ENCODE measurements around the gene FARS2.

The FARS2 gene

GRCh38 chr6:5266423-5266822 lies 5.1 kb downstream of the FARS2 start:
- Mint-ChIP-seq H3K9me3 (no peaks in the 10 kb centered on the region), H3K4me1 (ENCODE audit: low read depth) (peaks cover 22% of the 10 kb centered on the region), H3K27me3 (ENCODE audit: low read depth) (no peaks in the 10 kb centered on the region), H3K36me3 (ENCODE audit: low read depth) (peaks cover 13% of the 10 kb centered on the region), H3K4me3 (no peak overlapping the region), H3K27ac (no peak overlapping the region)

GRCh38 chr6:5270093-5270680 lies 8.9 kb downstream of the FARS2 start:
- Mint-ChIP-seq H3K9me3 (no peaks in the 10 kb centered on the region), H3K4me3 (no peak overlapping the region), H3K36me3 (ENCODE audit: low read depth) (peaks cover 16% of the 10 kb centered on the region), H3K27me3 (ENCODE audit: low read depth) (no peaks in the 10 kb centered on the region), H3K4me1 (ENCODE audit: low read depth) (peaks cover 29% of the 10 kb centered on the region), H3K27ac (no peak overlapping the region)

GRCh38 chr6:5271926-5272325 lies 10.6 kb downstream of the FARS2 start:
- no peaks in the 10 kb centered on the region for H3K9me3 Mint-ChIP-seq
- no peak overlapping the region for H3K4me3 Mint-ChIP-seq
- H3K27ac Mint-ChIP-seq, result no peak overlapping the region
- peaks cover 28% of the 10 kb centered on the region for H3K4me1 Mint-ChIP-seq (ENCODE audit: low read depth)
- H3K36me3 Mint-ChIP-seq (ENCODE audit: low read depth), result peaks cover 11% of the 10 kb centered on the region
- no peaks in the 10 kb centered on the region for H3K27me3 Mint-ChIP-seq (ENCODE audit: low read depth)

- no peak overlapping the region for H3K4me3 Mint-ChIP-seq
- no peak overlapping the region for H3K27ac Mint-ChIP-seq
- peaks cover 31% of the 10 kb centered on the region for H3K4me1 Mint-ChIP-seq (ENCODE audit: low read depth)
- H3K36me3 Mint-ChIP-seq (ENCODE audit: low read depth), result peaks cover 4% of the 10 kb centered on the region
- H3K9me3 Mint-ChIP-seq, result no peaks in the 10 kb centered on the region
- no peaks in the 10 kb centered on the region for H3K27me3 Mint-ChIP-seq (ENCODE audit: low read depth)
Observed at GRCh38 chr6:5274231-5274630, 12.9 kb downstream of the FARS2 start.

- H3K4me1 Mint-ChIP-seq (ENCODE audit: low read depth), result peaks cover 33% of the 10 kb centered on the region
- H3K27ac Mint-ChIP-seq, result no peak overlapping the region
- no peaks in the 10 kb centered on the region for H3K9me3 Mint-ChIP-seq
- H3K27me3 Mint-ChIP-seq (ENCODE audit: low read depth), result no peaks in the 10 kb centered on the region
- no peak overlapping the region for H3K4me3 Mint-ChIP-seq
- H3K36me3 Mint-ChIP-seq (ENCODE audit: low read depth), result peaks cover 5% of the 10 kb centered on the region
Observed at GRCh38 chr6:5275497-5275896, 14.2 kb downstream of the FARS2 start.

GRCh38 chr6:5276581-5276980 lies 15.3 kb downstream of the FARS2 start:
- Mint-ChIP-seq H3K9me3 (no peaks in the 10 kb centered on the region), H3K27me3 (ENCODE audit: low read depth) (no peaks in the 10 kb centered on the region), H3K27ac (no peak overlapping the region), H3K4me3 (no peak overlapping the region), H3K36me3 (ENCODE audit: low read depth) (peaks cover 5% of the 10 kb centered on the region), H3K4me1 (ENCODE audit: low read depth) (peaks cover 32% of the 10 kb centered on the region)

GRCh38 chr6:5277589-5277988 lies 16.3 kb downstream of the FARS2 start:
- no peaks in the 10 kb centered on the region for H3K9me3 Mint-ChIP-seq
- H3K4me3 Mint-ChIP-seq, result no peak overlapping the region
- no peak overlapping the region for H3K27ac Mint-ChIP-seq
- peaks cover 5% of the 10 kb centered on the region for H3K36me3 Mint-ChIP-seq (ENCODE audit: low read depth)
- H3K4me1 Mint-ChIP-seq (ENCODE audit: low read depth), result peaks cover 34% of the 10 kb centered on the region
- H3K27me3 Mint-ChIP-seq (ENCODE audit: low read depth), result no peaks in the 10 kb centered on the region

- H3K36me3 Mint-ChIP-seq (ENCODE audit: low read depth), result peaks cover 5% of the 10 kb centered on the region
- no peaks in the 10 kb centered on the region for H3K27me3 Mint-ChIP-seq (ENCODE audit: low read depth)
- no peak overlapping the region for H3K4me3 Mint-ChIP-seq
- no peaks in the 10 kb centered on the region for H3K9me3 Mint-ChIP-seq
- H3K4me1 Mint-ChIP-seq (ENCODE audit: low read depth), result peaks cover 34% of the 10 kb centered on the region
- no peak overlapping the region for H3K27ac Mint-ChIP-seq
Observed at GRCh38 chr6:5278047-5278446, 16.7 kb downstream of the FARS2 start.

- H3K4me1 Mint-ChIP-seq (ENCODE audit: low read depth), result peaks cover 28% of the 10 kb centered on the region
- peaks cover 2% of the 10 kb centered on the region for H3K36me3 Mint-ChIP-seq (ENCODE audit: low read depth)
- H3K27ac Mint-ChIP-seq, result peak overlapping the region; percentile 77
- no peak overlapping the region for H3K4me3 Mint-ChIP-seq
- no peaks in the 10 kb centered on the region for H3K27me3 Mint-ChIP-seq (ENCODE audit: low read depth)
- H3K9me3 Mint-ChIP-seq, result no peaks in the 10 kb centered on the region
Observed at GRCh38 chr6:5278565-5279120, 17.3 kb downstream of the FARS2 start.

GRCh38 chr6:5279891-5280338 lies 18.6 kb downstream of the FARS2 start:
- Mint-ChIP-seq H3K27ac (peak overlapping the region; percentile 80), H3K4me1 (ENCODE audit: low read depth) (peaks cover 21% of the 10 kb centered on the region), H3K4me3 (no peak overlapping the region)

GRCh38 chr6:5280920-5281319 lies 19.6 kb downstream of the FARS2 start:
- H3K27ac Mint-ChIP-seq, result peak overlapping the region; percentile 34
- H3K36me3 Mint-ChIP-seq (ENCODE audit: low read depth), result peaks cover 2% of the 10 kb centered on the region
- no peaks in the 10 kb centered on the region for H3K27me3 Mint-ChIP-seq (ENCODE audit: low read depth)
- no peaks in the 10 kb centered on the region for H3K9me3 Mint-ChIP-seq
- no peak overlapping the region for H3K4me3 Mint-ChIP-seq
- H3K4me1 Mint-ChIP-seq (ENCODE audit: low read depth), result peaks cover 20% of the 10 kb centered on the region

More at GRCh38 chr6:5279891-5280338, 18.6 kb downstream of the FARS2 start:
- Mint-ChIP-seq H3K36me3 (ENCODE audit: low read depth) (peaks cover 2% of the 10 kb centered on the region), H3K9me3 (no peaks in the 10 kb centered on the region), H3K27me3 (ENCODE audit: low read depth) (no peaks in the 10 kb centered on the region)

- Mint-ChIP-seq H3K36me3 (ENCODE audit: low read depth) (peaks cover 2% of the 10 kb centered on the region), H3K4me1 (ENCODE audit: low read depth) (peaks cover 20% of the 10 kb centered on the region), H3K27me3 (ENCODE audit: low read depth) (no peaks in the 10 kb centered on the region), H3K4me3 (no peak overlapping the region), H3K9me3 (no peaks in the 10 kb centered on the region), H3K27ac (no peak overlapping the region)
Observed at GRCh38 chr6:5282191-5282623, 20.9 kb downstream of the FARS2 start.

- Mint-ChIP-seq H3K9me3 (no peaks in the 10 kb centered on the region), H3K4me3 (no peak overlapping the region), H3K27me3 (ENCODE audit: low read depth) (no peaks in the 10 kb centered on the region), H3K36me3 (ENCODE audit: low read depth) (peaks cover 2% of the 10 kb centered on the region), H3K4me1 (ENCODE audit: low read depth) (peaks cover 18% of the 10 kb centered on the region), H3K27ac (no peak overlapping the region)
Observed at GRCh38 chr6:5285081-5285480, 23.8 kb downstream of the FARS2 start.

- H3K36me3 Mint-ChIP-seq (ENCODE audit: low read depth), result peaks cover 2% of the 10 kb centered on the region
- H3K27me3 Mint-ChIP-seq (ENCODE audit: low read depth), result no peaks in the 10 kb centered on the region
- no peak overlapping the region for H3K27ac Mint-ChIP-seq
- no peaks in the 10 kb centered on the region for H3K9me3 Mint-ChIP-seq
- no peak overlapping the region for H3K4me3 Mint-ChIP-seq
- peaks cover 14% of the 10 kb centered on the region for H3K4me1 Mint-ChIP-seq (ENCODE audit: low read depth)
Observed at GRCh38 chr6:5285526-5285925, 24.2 kb downstream of the FARS2 start.

GRCh38 chr6:5286780-5287179 lies 25.5 kb downstream of the FARS2 start:
- H3K27ac Mint-ChIP-seq, result no peak overlapping the region
- H3K4me3 Mint-ChIP-seq, result no peak overlapping the region
- no peaks in the 10 kb centered on the region for H3K27me3 Mint-ChIP-seq (ENCODE audit: low read depth)
- H3K36me3 Mint-ChIP-seq (ENCODE audit: low read depth), result peaks cover 2% of the 10 kb centered on the region
- H3K4me1 Mint-ChIP-seq (ENCODE audit: low read depth), result peaks cover 13% of the 10 kb centered on the region
- no peaks in the 10 kb centered on the region for H3K9me3 Mint-ChIP-seq
